ENCODE results near the gene KCNMA1. TPM values are rescaled to one million over a fixed set of nuclear protein-coding genes. Genes with fewer than 3 reads are reported as not detected.

Gene KCNMA1
- polyA plus RNA-seq, 1 donor from 2014 or later, result 60.8 TPM

DNA sequence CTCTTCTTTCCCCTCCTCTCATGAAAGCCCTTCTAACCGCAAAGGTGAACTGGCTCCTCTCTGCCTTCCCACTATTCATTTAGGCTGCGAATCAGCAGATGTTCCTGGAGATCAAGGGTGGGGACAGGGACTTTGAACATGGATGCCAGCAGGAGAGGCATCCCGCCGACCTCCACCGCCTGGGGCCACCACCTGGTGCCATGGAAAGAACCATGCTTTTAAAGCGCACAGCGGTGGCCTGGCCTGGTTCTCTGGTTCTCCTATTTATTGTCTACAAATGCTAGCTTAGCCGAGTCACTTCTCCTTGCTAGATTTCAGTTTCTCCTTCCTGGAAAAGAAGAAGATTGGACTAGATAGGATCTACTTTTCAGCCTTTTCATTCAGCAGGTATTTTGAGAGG lies 43.2 kb upstream of the KCNMA1 start:
- H3K79me2 ChIP-seq (replicated peaks; ENCODE audit: insufficient read depth, low read length), result no peaks in the 10 kb centered on the region
- no peaks in the 10 kb centered on the region for H4K20me1 ChIP-seq (ENCODE audit: insufficient read depth)
- no peak overlapping the region for H2AFZ ChIP-seq (ENCODE audit: low read depth, low read length)
- TF ChIP-seq EZH2 (IDR thresholded peaks at IDR 0.05; ENCODE audit: borderline replicate concordance, insufficient read depth, low read length, poor library complexity, severe bottlenecking) (no peak), POLR2AphosphoS5 (IDR thresholded peaks at IDR 0.05) (no peak), MXI1 (conservative IDR thresholded peaks at IDR 0.05; ENCODE audit: poor library complexity, severe bottlenecking) (no peak), CTCF (IDR thresholded peaks at IDR 0.05; ENCODE audit: poor library complexity, severe bottlenecking) (no peak), RAD21 (conservative IDR thresholded peaks at IDR 0.05) (no peak), EP300 (conservative IDR thresholded peaks at IDR 0.05; ENCODE audit: poor library complexity, severe bottlenecking) (no peak), SMC3 (conservative IDR thresholded peaks at IDR 0.05; ENCODE audit: poor library complexity) (no peak), TAF1 (IDR thresholded peaks at IDR 0.05; ENCODE audit: low read depth) (no peak)
- TF ChIP-seq, protein P1, sequence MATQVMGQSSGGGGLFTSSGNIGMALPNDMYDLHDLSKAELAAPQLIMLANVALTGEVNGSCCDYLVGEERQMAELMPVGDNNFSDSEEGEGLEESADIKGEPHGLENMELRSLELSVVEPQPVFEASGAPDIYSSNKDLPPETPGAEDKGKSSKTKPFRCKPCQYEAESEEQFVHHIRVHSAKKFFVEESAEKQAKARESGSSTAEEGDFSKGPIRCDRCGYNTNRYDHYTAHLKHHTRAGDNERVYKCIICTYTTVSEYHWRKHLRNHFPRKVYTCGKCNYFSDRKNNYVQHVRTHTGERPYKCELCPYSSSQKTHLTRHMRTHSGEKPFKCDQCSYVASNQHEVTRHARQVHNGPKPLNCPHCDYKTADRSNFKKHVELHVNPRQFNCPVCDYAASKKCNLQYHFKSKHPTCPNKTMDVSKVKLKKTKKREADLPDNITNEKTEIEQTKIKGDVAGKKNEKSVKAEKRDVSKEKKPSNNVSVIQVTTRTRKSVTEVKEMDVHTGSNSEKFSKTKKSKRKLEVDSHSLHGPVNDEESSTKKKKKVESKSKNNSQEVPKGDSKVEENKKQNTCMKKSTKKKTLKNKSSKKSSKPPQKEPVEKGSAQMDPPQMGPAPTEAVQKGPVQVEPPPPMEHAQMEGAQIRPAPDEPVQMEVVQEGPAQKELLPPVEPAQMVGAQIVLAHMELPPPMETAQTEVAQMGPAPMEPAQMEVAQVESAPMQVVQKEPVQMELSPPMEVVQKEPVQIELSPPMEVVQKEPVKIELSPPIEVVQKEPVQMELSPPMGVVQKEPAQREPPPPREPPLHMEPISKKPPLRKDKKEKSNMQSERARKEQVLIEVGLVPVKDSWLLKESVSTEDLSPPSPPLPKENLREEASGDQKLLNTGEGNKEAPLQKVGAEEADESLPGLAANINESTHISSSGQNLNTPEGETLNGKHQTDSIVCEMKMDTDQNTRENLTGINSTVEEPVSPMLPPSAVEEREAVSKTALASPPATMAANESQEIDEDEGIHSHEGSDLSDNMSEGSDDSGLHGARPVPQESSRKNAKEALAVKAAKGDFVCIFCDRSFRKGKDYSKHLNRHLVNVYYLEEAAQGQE (IDR thresholded peaks at IDR 0.05; ENCODE audit: borderline replicate concordance), result no peak
- no peaks in the 10 kb centered on the region for H3K36me3 ChIP-seq (ENCODE audit: insufficient read depth, low read length)
- H3K9me3 ChIP-seq (ENCODE audit: low read length), result no peaks in the 10 kb centered on the region
- no peaks in the 10 kb centered on the region for H3K27me3 ChIP-seq (ENCODE audit: insufficient read depth, low read depth, low read length)
- H3K4me2 ChIP-seq (ENCODE audit: low read length), result no peak overlapping the region
- H3K9me2 ChIP-seq (ENCODE audit: insufficient read depth, low read length), result no peaks in the 10 kb centered on the region
- no peak overlapping the region for H3K9ac ChIP-seq (ENCODE audit: low read length)
- no peak overlapping the region for H3K4me3 ChIP-seq (ENCODE audit: low read length)
- H3F3A ChIP-seq (ENCODE audit: insufficient read depth, low read length, poor library complexity, severe bottlenecking), result no peaks in the 10 kb centered on the region
- H3K27ac ChIP-seq (ENCODE audit: low read length), result no peak overlapping the region

DNA sequence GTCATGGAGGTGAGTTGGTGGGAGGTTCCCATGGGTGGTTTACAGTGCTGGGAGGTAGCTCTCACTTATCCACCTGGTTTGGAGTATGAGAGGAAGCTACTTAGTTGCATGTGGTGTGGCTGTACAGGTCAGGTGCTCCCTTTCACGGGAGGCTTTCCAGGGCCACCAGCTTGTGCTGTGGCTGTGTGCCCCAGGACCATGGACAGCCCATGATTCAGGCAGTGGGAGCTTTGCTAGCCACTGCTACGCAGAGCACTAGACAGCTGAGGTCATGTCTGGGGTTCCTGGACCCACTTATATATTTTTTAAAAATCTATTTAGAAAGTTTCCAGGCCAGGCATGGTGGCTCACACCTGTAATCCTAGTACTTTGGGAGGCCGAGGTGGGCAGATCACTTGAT lies 42.5 kb upstream of the KCNMA1 start:
- no peaks in the 10 kb centered on the region for H3K36me3 ChIP-seq (ENCODE audit: insufficient read depth, low read length)
- H4K20me1 ChIP-seq (ENCODE audit: insufficient read depth), result no peaks in the 10 kb centered on the region
- H3K27me3 ChIP-seq (ENCODE audit: insufficient read depth, low read depth, low read length), result no peaks in the 10 kb centered on the region
- H2AFZ ChIP-seq (ENCODE audit: low read depth, low read length), result no peak overlapping the region
- no peak overlapping the region for H3K4me3 ChIP-seq (ENCODE audit: low read length)
- H3F3A ChIP-seq (ENCODE audit: insufficient read depth, low read length, poor library complexity, severe bottlenecking), result no peaks in the 10 kb centered on the region
- H3K79me2 ChIP-seq (replicated peaks; ENCODE audit: insufficient read depth, low read length), result no peaks in the 10 kb centered on the region
- H3K27ac ChIP-seq (ENCODE audit: low read length), result no peak overlapping the region
- TF ChIP-seq TAF1 (IDR thresholded peaks at IDR 0.05; ENCODE audit: low read depth) (no peak), RAD21 (conservative IDR thresholded peaks at IDR 0.05) (no peak), EZH2 (IDR thresholded peaks at IDR 0.05; ENCODE audit: borderline replicate concordance, insufficient read depth, low read length, poor library complexity, severe bottlenecking) (no peak), EP300 (conservative IDR thresholded peaks at IDR 0.05; ENCODE audit: poor library complexity, severe bottlenecking) (no peak), MXI1 (conservative IDR thresholded peaks at IDR 0.05; ENCODE audit: poor library complexity, severe bottlenecking) (no peak), SMC3 (conservative IDR thresholded peaks at IDR 0.05; ENCODE audit: poor library complexity) (no peak), CTCF (IDR thresholded peaks at IDR 0.05; ENCODE audit: poor library complexity, severe bottlenecking) (no peak), POLR2AphosphoS5 (IDR thresholded peaks at IDR 0.05) (no peak)
- TF ChIP-seq, protein P1 (IDR thresholded peaks at IDR 0.05; ENCODE audit: borderline replicate concordance), result no peak
- no peak overlapping the region for H3K9ac ChIP-seq (ENCODE audit: low read length)
- no peaks in the 10 kb centered on the region for H3K9me3 ChIP-seq (ENCODE audit: low read length)
- no peaks in the 10 kb centered on the region for H3K9me2 ChIP-seq (ENCODE audit: insufficient read depth, low read length)
- H3K4me2 ChIP-seq (ENCODE audit: low read length), result no peak overlapping the region

Measured in neural cell (in vitro differentiated cells).